IMR-90 (cell line): ENCODE measurements around the gene RGS17. TPM values are rescaled to one million over a fixed set of nuclear protein-coding genes. Genes with fewer than 3 reads are reported as not detected.

ENCODE experiments used
- ATAC-seq: fragments of 200-7000 bp; cut with Tn5 transposase; 2 replicates; pipeline ENCODE4 v1.9.1; 2020; ENCODE audit warnings: low read depth, mild to moderate bottlenecking, moderate library complexity
- BruUV-seq: library from RNA; stranded (reverse); fragments of 400-500 nt; replicated peaks from 2 replicates; lab custom pipeline; 2021; lab: Mats Ljungman, UMichigan
- CTCF ChIA-PET: fragments of 300-600 bp; formaldehyde crosslinking; extraction: SDS; loops from one replicate; lab custom pipeline; 2021; ENCODE audit warnings: antibody characterized with exemption; lab: Yijun Ruan, JAX
- POLR2A ChIA-PET: fragments of 300-600 bp; sonication (Branson Sonifier 250); formaldehyde crosslinking; loops from one replicate; lab custom pipeline; 2022; ENCODE audit warnings: antibody characterized with exemption; ENCODE audit not compliant: unreplicated experiment; lab: Charles Lee
- DNase-seq: peaks from one replicate; pipeline ENCODE4 v3.0.0; 2013
- H2AFZ ChIP-seq: replicated peaks from 2 replicates; pipeline ENCODE3; 2013; ENCODE audit warnings: low read length, mild to moderate bottlenecking; ENCODE audit not compliant: poor library complexity
- H2AK5ac ChIP-seq: 2 replicates; pipeline ENCODE4 v1.6.1; 2013; ENCODE audit warnings: low read depth, low read length, inconsistent platforms
- H2AK9ac ChIP-seq: replicated peaks from 2 replicates; pipeline ENCODE3; 2013; ENCODE audit warnings: mild to moderate bottlenecking, low read depth, low read length, moderate library complexity; ENCODE audit not compliant: poor library complexity
- H2BK120ac ChIP-seq: 2 replicates; pipeline ENCODE4 v1.6.1; 2013; ENCODE audit warnings: low read depth, low read length, inconsistent platforms
- H2BK15ac ChIP-seq: 3 replicates; pipeline ENCODE4 v1.6.1; 2013; ENCODE audit warnings: low read depth, low read length, inconsistent platforms
- H2BK20ac ChIP-seq: 2 replicates; pipeline ENCODE4 v1.6.1; 2013; ENCODE audit warnings: low read depth, mild to moderate bottlenecking, inconsistent platforms, low read length, moderate library complexity
- H2BK5ac ChIP-seq: 2 replicates; pipeline ENCODE4 v1.6.1; 2013; ENCODE audit warnings: mild to moderate bottlenecking, low read depth, low read length, inconsistent platforms; ENCODE audit not compliant: poor library complexity, severe bottlenecking
- H3K14ac ChIP-seq: replicated peaks from 2 replicates; pipeline ENCODE4 v1.6.1; 2013; ENCODE audit warnings: low read depth, low read length, inconsistent platforms
- H3K18ac ChIP-seq: 2 replicates; pipeline ENCODE4 v1.6.1; 2013; ENCODE audit warnings: low read depth, low read length, control low read depth
- H3K23ac ChIP-seq: 2 replicates; pipeline ENCODE4 v1.6.1; 2013; ENCODE audit warnings: low read depth, low read length, inconsistent platforms
- H3K27ac ChIP-seq: 2 replicates; pipeline ENCODE4 v1.5.1; 2013; ENCODE audit warnings: mild to moderate bottlenecking, control low read depth, low read length; ENCODE audit not compliant: insufficient read depth
- H3K27me3 ChIP-seq: 2 replicates; pipeline ENCODE4 v1.6.1; 2013; ENCODE audit warnings: low read length; ENCODE audit not compliant: control insufficient read depth, insufficient read depth
- H3K36me3 ChIP-seq: 2 replicates; pipeline ENCODE4 v1.6.1; 2013; ENCODE audit warnings: low read length, mixed read lengths; ENCODE audit not compliant: control insufficient read depth, insufficient read depth
- H3K4ac ChIP-seq: 2 replicates; pipeline ENCODE4 v1.6.1; 2013; ENCODE audit warnings: low read depth, low read length, inconsistent platforms
- H3K4me1 ChIP-seq: 2 replicates; pipeline ENCODE4 v1.6.1; 2013; ENCODE audit warnings: low read length, mixed read lengths; ENCODE audit not compliant: control insufficient read depth, insufficient read depth
- H3K4me2 ChIP-seq: 2 replicates; pipeline ENCODE4 v1.6.1; 2013; ENCODE audit warnings: low read depth, mild to moderate bottlenecking, control low read depth, low read length, moderate library complexity
- H3K4me3 ChIP-seq: 2 replicates; pipeline ENCODE4 v1.5.1; 2013; ENCODE audit warnings: low read depth, mild to moderate bottlenecking, control low read depth, low read length, moderate library complexity; ENCODE audit not compliant: insufficient read depth
- H3K56ac ChIP-seq: 2 replicates; pipeline ENCODE4 v1.6.1; 2013; ENCODE audit warnings: low read length, inconsistent platforms; ENCODE audit not compliant: insufficient read depth; ENCODE audit errors: extremely low read depth
- H3K79me1 ChIP-seq, 2 experiments: 2 replicates each; pipeline ENCODE4 v1.6.1; 2013; ENCODE audit warnings: low read length in 2 of 2, inconsistent platforms in 1 of 2, low read depth in 1 of 2
- H3K9ac ChIP-seq: 2 replicates; pipeline ENCODE4 v1.6.1; 2013; ENCODE audit warnings: low read depth, low read length, control low read depth
- H3K9me1 ChIP-seq: 2 replicates; pipeline ENCODE4 v1.6.1; 2013; ENCODE audit warnings: low read length, inconsistent platforms; ENCODE audit not compliant: insufficient read depth
- H3K9me3 ChIP-seq: 2 replicates; pipeline ENCODE4 v1.6.1; 2013; ENCODE audit warnings: low read length; ENCODE audit not compliant: control insufficient read depth, insufficient read depth
- H4K20me1 ChIP-seq: 2 replicates; pipeline ENCODE4 v1.6.1; 2013; ENCODE audit warnings: low read length, inconsistent platforms; ENCODE audit not compliant: insufficient read depth
- H4K5ac ChIP-seq: 2 replicates; pipeline ENCODE4 v1.6.1; 2013; ENCODE audit warnings: mild to moderate bottlenecking, low read depth, low read length, control low read depth
- H4K8ac ChIP-seq, 2 experiments: 2 replicates each; pipeline ENCODE4 v1.6.1; 2013; ENCODE audit warnings: low read depth in 2 of 2, low read length in 2 of 2, control low read depth in 1 of 2, inconsistent platforms in 1 of 2
- H4K91ac ChIP-seq: 2 replicates; pipeline ENCODE4 v1.6.1; 2013; ENCODE audit warnings: low read depth, low read length, inconsistent platforms; ENCODE audit not compliant: insufficient read depth
- BHLHE40 ChIP-seq: fragments of 150-350 bp; IDR thresholded peaks from 2 replicates; pipeline ENCODE4 v1.6.1; 2016; ENCODE audit warnings: mild to moderate bottlenecking, low read depth, low read length
- MAFK ChIP-seq: IDR thresholded peaks from 2 replicates; pipeline ENCODE4 v1.6.1; 2012; ENCODE audit warnings: low read depth, low read length, improper control_type of control experiment
- NFE2L2 ChIP-seq: fragments of 150-350 bp; IDR thresholded peaks from 2 replicates; pipeline ENCODE4 v1.6.1; 2016; ENCODE audit warnings: low read depth, mild to moderate bottlenecking, low read length
- SMC3 ChIP-seq: fragments of 150-350 bp; IDR thresholded peaks from 2 replicates; pipeline ENCODE4 v1.6.1; 2016; ENCODE audit warnings: low read depth, mild to moderate bottlenecking, antibody characterized with exemption, low read length, moderate library complexity
- WGBS, 2 experiments: methylation state at CpG; one replicate each; pipeline versions ENCODE4 v1.1.5 to v1.1.7; 2013; ENCODE audit warnings: missing lambda C conversion rate in 2 of 2; ENCODE audit not compliant: insufficient read length in 1 of 2; ENCODE audit errors: extremely low coverage in 2 of 2; 5-methylcytosine and 5-hydroxymethylcytosine counted together
- dilution Hi-C: fragments of 300-500 bp; cut with HindIII; formaldehyde crosslinking; loops from one replicate; pipeline ENCODE4 v1.14.3; 2018; ENCODE audit warnings: low sequenced_read_pairs; ENCODE audit not compliant: unreplicated experiment
- in situ Hi-C: fragments of 300-500 bp; cut with MboI; formaldehyde crosslinking; loops from 3 replicates; pipeline ENCODE4 v1.14.3; 2019; ENCODE audit warnings: low sequenced_read_pairs, inconsistent platforms, mixed read lengths
- intact Hi-C: fragments of 100-400 bp; cut with micrococcal nuclease; formaldehyde crosslinking; loops from 2 replicates; pipeline ENCODE4 v1.10.0; 2022
- polyA plus RNA-seq, 3 experiments: library from polyadenylated mRNA; depleted of rRNA; stranded (reverse); fragments of >200 nt; gene quantifications; 2 replicates each; pipeline ENCODE4 v1.2.3, GENCODE V29; 2012; ENCODE audit warnings: low replicate concordance in 1 of 3
- total RNA-seq: library from RNA; depleted of rRNA; stranded (reverse); fragments of >200 nt; gene quantifications from 2 replicates; pipeline ENCODE4 v1.2.3, GENCODE V29; 2012

Gene RGS17
- total and polyA plus RNA-seq, 2 of the 4 experiments (the other 2 are of a cell fraction), result 0.75 to 1.4 TPM

DNA sequence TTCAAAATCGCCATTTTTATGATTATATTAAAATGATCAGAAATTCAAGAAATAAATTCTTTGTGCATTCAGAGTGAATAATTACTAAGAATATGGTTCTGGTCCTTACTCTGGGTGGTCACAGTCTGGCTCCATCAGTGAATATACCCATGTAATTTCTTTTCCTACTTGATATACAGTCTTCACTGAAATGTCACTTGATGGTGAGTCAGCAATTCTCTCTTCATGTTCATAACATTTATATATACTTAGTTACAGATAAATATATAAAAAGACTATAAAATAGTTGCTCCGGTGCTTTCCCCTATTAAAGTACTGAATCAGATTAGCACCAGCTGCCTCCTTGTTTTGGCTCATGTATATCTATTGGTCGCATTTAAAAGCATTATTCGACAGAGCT, 72.2 kb downstream of the RGS17 start:
- Histone ChIP-seq H3K9me3 (no peaks in the 10 kb centered on the region), H4K20me1 (no peaks in the 10 kb centered on the region), H3K4me3 (no peak overlapping the region), H2AK9ac (no peak overlapping the region), H4K8ac (no peak overlapping the region), H4K91ac (no peak overlapping the region), H3K56ac (no peak overlapping the region), H2BK20ac (no peak overlapping the region), H3K27ac (no peak overlapping the region), H3K36me3 (no peaks in the 10 kb centered on the region), H2BK5ac (no peak overlapping the region), H3K9ac (no peak overlapping the region), H4K5ac (no peak overlapping the region), H3K4ac (no peak overlapping the region), H3K9me1 (no peaks in the 10 kb centered on the region), H2BK120ac (no peak overlapping the region), H3K23ac (no peak overlapping the region), H3K4me1 (peaks cover 8% of the 10 kb centered on the region), H3K27me3 (no peaks in the 10 kb centered on the region), H2BK15ac (no peak overlapping the region), H2AK5ac (no peak overlapping the region), H2AFZ (no peak overlapping the region), H3K14ac (no peak overlapping the region), H3K79me1 (no peaks in the 10 kb centered on the region), H3K4me2 (no peak overlapping the region), H3K18ac (no peak overlapping the region)
- dilution Hi-C loops (no loop called here), intact Hi-C loops (no loop called here), in situ Hi-C loops (no loop called here)
- BruUV-seq, result no TSS peak
- ChIA-PET POLR2A (no interaction called here), CTCF (no interaction called here)
- peak; percentile 21; the same call in 1 of the 2 replicates for ATAC-seq
- WGBS, 2 experiments, result no CpG with 5 or more reads among the region's 4 CpGs
- peak; percentile 4 for DNase-seq
- peak; percentile 42; the same call in 1 of the 2 replicates for TF ChIP-seq NFE2L2
- peak; percentile 73 for TF ChIP-seq MAFK
- no peak for TF ChIP-seq BHLHE40
- TF ChIP-seq SMC3, result no peak
